GM23338 (cell line): Measurements from ENCODE around the gene PCDHAC2. TPM values are rescaled to one million over a fixed set of nuclear protein-coding genes. Genes with fewer than 3 reads are reported as not detected.
A peak's percentile ranks its signal among the peaks of the same experiment; 100 is the strongest.

Experiments
- ATAC-seq: fragments of 200-7000 bp; cut with Tn5 transposase; 3 replicates; pipeline ENCODE4 v1.9.1; 2020
- DNase-seq: peaks from one replicate; pipeline ENCODE4 v3.0.0-alpha.2; 2015; ENCODE audit warnings: low spot score
- H2AFZ ChIP-seq: fragments of 200-600 bp; sonication (generic); 2 replicates; pipeline ENCODE4 v1.8.0; 2016; ENCODE audit warnings: antibody characterized with exemption, mild to moderate bottlenecking, moderate library complexity
- H3F3A ChIP-seq: fragments of 200-600 bp; sonication (generic); replicated peaks from 2 replicates; pipeline ENCODE4 v1.8.0; 2017; ENCODE audit warnings: antibody characterized with exemption, mixed run types, low read depth
- H3K27ac ChIP-seq: fragments of 200-600 bp; sonication (generic); 2 replicates; pipeline ENCODE4 v1.6.1; 2016; ENCODE audit warnings: low read depth
- H3K27me3 ChIP-seq: fragments of 200-600 bp; sonication (generic); 2 replicates; pipeline ENCODE4 v1.8.0; 2016; ENCODE audit warnings: mild to moderate bottlenecking, mixed run types, moderate library complexity; ENCODE audit not compliant: insufficient read depth
- H3K36me3 ChIP-seq: fragments of 200-600 bp; sonication (generic); 2 replicates; pipeline ENCODE4 v1.8.0; 2016; ENCODE audit warnings: mild to moderate bottlenecking; ENCODE audit not compliant: insufficient read depth
- H3K4me1 ChIP-seq: fragments of 200-600 bp; sonication (generic); 2 replicates; pipeline ENCODE4 v1.8.0; 2016; ENCODE audit warnings: mild to moderate bottlenecking, moderate library complexity; ENCODE audit not compliant: insufficient read depth
- H3K4me2 ChIP-seq: fragments of 200-600 bp; sonication (generic); 2 replicates; pipeline ENCODE4 v1.7.1; 2017; ENCODE audit warnings: mixed run types
- H3K4me3 ChIP-seq: fragments of 200-600 bp; sonication (generic); 2 replicates; pipeline ENCODE4 v1.6.1; 2016; ENCODE audit warnings: mixed run types
- H3K79me2 ChIP-seq: fragments of 200-600 bp; sonication (generic); replicated peaks from 2 replicates; pipeline ENCODE4 v1.8.0; 2017; ENCODE audit warnings: mild to moderate bottlenecking; ENCODE audit not compliant: insufficient read depth
- H3K9me2 ChIP-seq: fragments of 200-600 bp; sonication (generic); 2 replicates; pipeline ENCODE4 v1.8.0; 2017; ENCODE audit not compliant: insufficient read depth
- H4K20me1 ChIP-seq: fragments of 200-600 bp; sonication (generic); replicated peaks from 2 replicates; pipeline ENCODE4 v1.8.0; 2017; ENCODE audit warnings: mild to moderate bottlenecking; ENCODE audit not compliant: insufficient read depth
- H3K27ac Mint-ChIP-seq: 2 replicates; pipeline ENCODE4 v1.8.0; 2020; ENCODE audit warnings: inconsistent platforms, mild to moderate bottlenecking, moderate library complexity, mixed read lengths
- H3K27me3 Mint-ChIP-seq: 3 replicates; pipeline ENCODE4 v1.8.0; 2022; ENCODE audit warnings: low read depth, mild to moderate bottlenecking, moderate library complexity, mixed read lengths, inconsistent platforms; ENCODE audit not compliant: insufficient read depth, poor library complexity
- H3K36me3 Mint-ChIP-seq: 3 replicates; pipeline ENCODE4 v1.8.0; 2021; ENCODE audit warnings: low read depth, mild to moderate bottlenecking, inconsistent platforms, moderate library complexity, mixed read lengths
- H3K4me1 Mint-ChIP-seq: 3 replicates; pipeline ENCODE4 v1.8.0; 2020; ENCODE audit warnings: mild to moderate bottlenecking, inconsistent platforms, mixed read lengths
- H3K4me3 Mint-ChIP-seq: 3 replicates; pipeline ENCODE4 v1.8.0; 2021; ENCODE audit warnings: moderate library complexity, mild to moderate bottlenecking, inconsistent platforms, mixed read lengths
- H3K9me3 Mint-ChIP-seq: 3 replicates; pipeline ENCODE4 v1.8.0; 2020; ENCODE audit warnings: moderate library complexity, mild to moderate bottlenecking, inconsistent platforms, mixed read lengths
- CREB1 ChIP-seq: fragments of 250-450 bp; sonication (Bioruptor Pico); IDR thresholded peaks from 2 replicates; pipeline ENCODE4 v1.5.0; 2020; ENCODE audit warnings: low read depth, mild to moderate bottlenecking, moderate library complexity
- EZH2 ChIP-seq: fragments of 200-600 bp; sonication (generic); IDR thresholded peaks from one replicate; pipeline ENCODE4 v1.8.0; 2017; ENCODE audit warnings: antibody characterized with exemption, mild to moderate bottlenecking, low read depth; ENCODE audit not compliant: unreplicated experiment
- EZH2phosphoT487 ChIP-seq: fragments of 200-600 bp; sonication (generic); IDR thresholded peaks from one replicate; pipeline ENCODE4 v1.8.1; 2018; ENCODE audit warnings: antibody characterized with exemption; ENCODE audit not compliant: unreplicated experiment
- POLR2AphosphoS5 ChIP-seq: IDR thresholded peaks from 2 replicates; pipeline ENCODE4 v1.6.1; 2016; ENCODE audit warnings: antibody characterized with exemption, low read depth
- ZNF331 ChIP-seq: fragments of 250-450 bp; sonication (Bioruptor Pico); IDR thresholded peaks from 2 replicates; pipeline ENCODE4 v1.5.0; 2020; ENCODE audit warnings: low read depth, mild to moderate bottlenecking, moderate library complexity
- polyA plus RNA-seq: library from polyadenylated mRNA; unstranded; fragments of >200 nt; fragmentation: Nextera tagmentation; extraction: Ambion mirVana; gene quantifications from 2 replicates; pipeline ENCODE4 v1.2.1, GENCODE V29; 2016
- total RNA-seq: library from RNA; depleted of rRNA; stranded (reverse); fragments of >200 nt; shearing (Covaris generic); gene quantifications from 2 replicates; pipeline ENCODE4 v1.2.3, GENCODE V29; 2014
- TF ChIP-seq, protein P1 (sequence below): fragments of 250-450 bp; sonication (Bioruptor Pico); IDR thresholded peaks from 2 replicates; pipeline ENCODE4 v1.5.0; 2020; ENCODE audit warnings: mild to moderate bottlenecking, moderate library complexity
- TF ChIP-seq, protein P2 (sequence below): IDR thresholded peaks from one replicate; pipeline ENCODE4 v1.6.1; 2018; ENCODE audit warnings: antibody characterized with exemption; ENCODE audit not compliant: unreplicated experiment

PCDHAC2 gene
- total and polyA plus RNA-seq, 2 experiments from 2014 or later: 1.8 to 11.8 TPM

DNA sequence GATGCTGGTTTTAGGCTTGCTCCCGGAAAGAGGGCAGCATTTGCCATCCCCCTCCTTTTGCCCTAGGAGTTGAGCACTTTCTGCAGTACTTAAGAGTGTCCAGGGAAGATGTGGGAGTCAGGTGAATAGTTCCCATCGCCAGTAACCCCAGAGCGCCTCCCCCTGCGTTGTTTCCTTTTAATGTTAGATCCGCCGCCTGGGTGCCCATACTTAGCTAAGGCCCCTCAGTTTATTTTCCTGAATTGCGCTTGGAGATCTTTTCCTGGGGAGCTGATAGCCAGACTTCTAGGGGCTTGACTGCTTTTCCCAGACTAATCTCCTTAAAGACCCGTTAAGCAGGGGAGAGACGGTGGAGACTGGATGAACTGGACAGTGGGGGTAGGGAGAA lies 377 bp upstream of the PCDHAC2 start:
- peaks cover 38% of the 10 kb centered on the region for H3K4me1 Mint-ChIP-seq

More for the DNA sequence above, 377 bp upstream of the PCDHAC2 start:
- Histone ChIP-seq H3K36me3 (no peaks in the 10 kb centered on the region), H3K27me3 (peaks cover 43% of the 10 kb centered on the region), H3K9me2 (no peaks in the 10 kb centered on the region), H4K20me1 (0 out of 2 replicates have a peak, but pooled peaks cover 3% of the 10 kb centered on the region), H3K79me2 (0 out of 2 replicates have a peak, but pooled peaks cover 5% of the 10 kb centered on the region), H3K4me3 (peak overlapping the region; percentile 93), H2AFZ (peak overlapping the region; percentile 86), H3K27ac (peak overlapping the region; percentile 53; the same call in 1 of the 2 replicates), H3K4me2 (peak overlapping the region; percentile 99), H3F3A (no peaks in the 10 kb centered on the region), H3K4me1 (peaks cover 14% of the 10 kb centered on the region)
- no peaks in the 10 kb centered on the region for H3K9me3 Mint-ChIP-seq
- H3K36me3 Mint-ChIP-seq: peaks cover 4% of the 10 kb centered on the region; the same call in 2 of the 3 replicates
- ATAC-seq (peak; percentile 7), DNase-seq (peak; percentile 61)
- TF ChIP-seq CREB1 (no peak), ZNF331 (CRISPR knock-in tag) (no peak), POLR2AphosphoS5 (no peak), EZH2 (no peak), EZH2phosphoT487 (no peak)
- TF ChIP-seq, protein P1, sequence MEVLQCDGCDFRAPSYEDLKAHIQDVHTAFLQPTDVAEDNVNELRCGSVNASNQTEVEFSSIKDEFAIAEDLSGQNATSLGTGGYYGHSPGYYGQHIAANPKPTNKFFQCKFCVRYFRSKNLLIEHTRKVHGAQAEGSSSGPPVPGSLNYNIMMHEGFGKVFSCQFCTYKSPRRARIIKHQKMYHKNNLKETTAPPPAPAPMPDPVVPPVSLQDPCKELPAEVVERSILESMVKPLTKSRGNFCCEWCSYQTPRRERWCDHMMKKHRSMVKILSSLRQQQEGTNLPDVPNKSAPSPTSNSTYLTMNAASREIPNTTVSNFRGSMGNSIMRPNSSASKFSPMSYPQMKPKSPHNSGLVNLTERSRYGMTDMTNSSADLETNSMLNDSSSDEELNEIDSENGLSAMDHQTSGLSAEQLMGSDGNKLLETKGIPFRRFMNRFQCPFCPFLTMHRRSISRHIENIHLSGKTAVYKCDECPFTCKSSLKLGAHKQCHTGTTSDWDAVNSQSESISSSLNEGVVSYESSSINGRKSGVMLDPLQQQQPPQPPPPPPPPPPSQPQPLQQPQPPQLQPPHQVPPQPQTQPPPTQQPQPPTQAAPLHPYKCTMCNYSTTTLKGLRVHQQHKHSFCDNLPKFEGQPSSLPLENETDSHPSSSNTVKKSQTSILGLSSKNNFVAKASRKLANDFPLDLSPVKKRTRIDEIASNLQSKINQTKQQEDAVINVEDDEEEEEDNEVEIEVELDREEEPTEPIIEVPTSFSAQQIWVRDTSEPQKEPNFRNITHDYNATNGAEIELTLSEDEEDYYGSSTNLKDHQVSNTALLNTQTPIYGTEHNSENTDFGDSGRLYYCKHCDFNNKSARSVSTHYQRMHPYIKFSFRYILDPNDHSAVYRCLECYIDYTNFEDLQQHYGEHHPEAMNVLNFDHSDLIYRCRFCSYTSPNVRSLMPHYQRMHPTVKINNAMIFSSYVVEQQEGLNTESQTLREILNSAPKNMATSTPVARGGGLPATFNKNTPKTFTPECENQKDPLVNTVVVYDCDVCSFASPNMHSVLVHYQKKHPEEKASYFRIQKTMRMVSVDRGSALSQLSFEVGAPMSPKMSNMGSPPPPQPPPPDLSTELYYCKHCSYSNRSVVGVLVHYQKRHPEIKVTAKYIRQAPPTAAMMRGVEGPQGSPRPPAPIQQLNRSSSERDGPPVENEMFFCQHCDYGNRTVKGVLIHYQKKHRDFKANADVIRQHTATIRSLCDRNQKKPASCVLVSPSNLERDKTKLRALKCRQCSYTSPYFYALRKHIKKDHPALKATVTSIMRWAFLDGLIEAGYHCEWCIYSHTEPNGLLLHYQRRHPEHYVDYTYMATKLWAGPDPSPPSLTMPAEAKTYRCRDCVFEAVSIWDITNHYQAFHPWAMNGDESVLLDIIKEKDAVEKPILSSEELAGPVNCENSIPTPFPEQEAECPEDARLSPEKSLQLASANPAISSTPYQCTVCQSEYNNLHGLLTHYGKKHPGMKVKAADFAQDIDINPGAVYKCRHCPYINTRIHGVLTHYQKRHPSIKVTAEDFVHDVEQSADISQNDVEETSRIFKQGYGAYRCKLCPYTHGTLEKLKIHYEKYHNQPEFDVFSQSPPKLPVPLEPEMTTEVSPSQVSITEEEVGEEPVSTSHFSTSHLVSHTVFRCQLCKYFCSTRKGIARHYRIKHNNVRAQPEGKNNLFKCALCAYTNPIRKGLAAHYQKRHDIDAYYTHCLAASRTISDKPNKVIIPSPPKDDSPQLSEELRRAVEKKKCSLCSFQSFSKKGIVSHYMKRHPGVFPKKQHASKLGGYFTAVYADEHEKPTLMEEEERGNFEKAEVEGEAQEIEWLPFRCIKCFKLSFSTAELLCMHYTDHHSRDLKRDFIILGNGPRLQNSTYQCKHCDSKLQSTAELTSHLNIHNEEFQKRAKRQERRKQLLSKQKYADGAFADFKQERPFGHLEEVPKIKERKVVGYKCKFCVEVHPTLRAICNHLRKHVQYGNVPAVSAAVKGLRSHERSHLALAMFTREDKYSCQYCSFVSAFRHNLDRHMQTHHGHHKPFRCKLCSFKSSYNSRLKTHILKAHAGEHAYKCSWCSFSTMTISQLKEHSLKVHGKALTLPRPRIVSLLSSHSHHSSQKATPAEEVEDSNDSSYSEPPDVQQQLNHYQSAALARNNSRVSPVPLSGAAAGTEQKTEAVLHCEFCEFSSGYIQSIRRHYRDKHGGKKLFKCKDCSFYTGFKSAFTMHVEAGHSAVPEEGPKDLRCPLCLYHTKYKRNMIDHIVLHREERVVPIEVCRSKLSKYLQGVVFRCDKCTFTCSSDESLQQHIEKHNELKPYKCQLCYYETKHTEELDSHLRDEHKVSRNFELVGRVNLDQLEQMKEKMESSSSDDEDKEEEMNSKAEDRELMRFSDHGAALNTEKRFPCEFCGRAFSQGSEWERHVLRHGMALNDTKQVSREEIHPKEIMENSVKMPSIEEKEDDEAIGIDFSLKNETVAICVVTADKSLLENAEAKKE (CRISPR knock-in tag): no peak
- TF ChIP-seq, protein P2, sequence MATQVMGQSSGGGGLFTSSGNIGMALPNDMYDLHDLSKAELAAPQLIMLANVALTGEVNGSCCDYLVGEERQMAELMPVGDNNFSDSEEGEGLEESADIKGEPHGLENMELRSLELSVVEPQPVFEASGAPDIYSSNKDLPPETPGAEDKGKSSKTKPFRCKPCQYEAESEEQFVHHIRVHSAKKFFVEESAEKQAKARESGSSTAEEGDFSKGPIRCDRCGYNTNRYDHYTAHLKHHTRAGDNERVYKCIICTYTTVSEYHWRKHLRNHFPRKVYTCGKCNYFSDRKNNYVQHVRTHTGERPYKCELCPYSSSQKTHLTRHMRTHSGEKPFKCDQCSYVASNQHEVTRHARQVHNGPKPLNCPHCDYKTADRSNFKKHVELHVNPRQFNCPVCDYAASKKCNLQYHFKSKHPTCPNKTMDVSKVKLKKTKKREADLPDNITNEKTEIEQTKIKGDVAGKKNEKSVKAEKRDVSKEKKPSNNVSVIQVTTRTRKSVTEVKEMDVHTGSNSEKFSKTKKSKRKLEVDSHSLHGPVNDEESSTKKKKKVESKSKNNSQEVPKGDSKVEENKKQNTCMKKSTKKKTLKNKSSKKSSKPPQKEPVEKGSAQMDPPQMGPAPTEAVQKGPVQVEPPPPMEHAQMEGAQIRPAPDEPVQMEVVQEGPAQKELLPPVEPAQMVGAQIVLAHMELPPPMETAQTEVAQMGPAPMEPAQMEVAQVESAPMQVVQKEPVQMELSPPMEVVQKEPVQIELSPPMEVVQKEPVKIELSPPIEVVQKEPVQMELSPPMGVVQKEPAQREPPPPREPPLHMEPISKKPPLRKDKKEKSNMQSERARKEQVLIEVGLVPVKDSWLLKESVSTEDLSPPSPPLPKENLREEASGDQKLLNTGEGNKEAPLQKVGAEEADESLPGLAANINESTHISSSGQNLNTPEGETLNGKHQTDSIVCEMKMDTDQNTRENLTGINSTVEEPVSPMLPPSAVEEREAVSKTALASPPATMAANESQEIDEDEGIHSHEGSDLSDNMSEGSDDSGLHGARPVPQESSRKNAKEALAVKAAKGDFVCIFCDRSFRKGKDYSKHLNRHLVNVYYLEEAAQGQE: no peak
- H3K27ac Mint-ChIP-seq: peak overlapping the region; percentile 38; the same call in 1 of the 2 replicates
- peak overlapping the region; percentile 90 for H3K4me3 Mint-ChIP-seq
- H3K27me3 Mint-ChIP-seq: peaks cover 26% of the 10 kb centered on the region
